ENCODE results near the gene RNASE4. TPM values are rescaled to one million over a fixed set of nuclear protein-coding genes. Genes with fewer than 3 reads are reported as not detected.
A peak's percentile ranks its signal among the peaks of the same experiment; 100 is the strongest.
"Not testable (repeated sequence)": the region's sequence is repeated elsewhere in the genome, so short reads cannot be mapped to it uniquely, and the experiment has no call there.

The RNASE4 gene
- total RNA-seq (2014; rRNA removed; shearing (Covaris generic)) = 0.82 and 0.87 TPM in 2 replicates
- polyA plus RNA-seq (2015; cell fraction: cytosol; rRNA removed) = 0.64 and 1.3 TPM in 2 replicates
- 0.66 and 3.1 TPM in 2 replicates for polyA plus RNA-seq (2015; cell fraction: nucleus; rRNA removed)

GRCh38 chr14:20683891-20684661 is at the start of gene RNASE4:
Gene RNASE4 (plus strand): TSS chr14:20684560. CDS start chr14:20699372, 14,812 bp downstream.
- DNase-seq (ENCODE audit: low read depth) = peak; percentile 93

GRCh38 chr14:20641591-20641990 is 42.8 kb upstream of the RNASE4 start, which contains the start of gene OR6S1:
Gene OR6S1 (minus strand): TSS chr14:20641691. CDS start chr14:20641691, 0 bp downstream.
- DNase-seq (ENCODE audit: low read depth) = no peak

GRCh38 chr14:20642182-20642581 is 42.2 kb upstream of the RNASE4 start:
- no peak for DNase-seq (ENCODE audit: low read depth)

GRCh38 chr14:20642755-20643154 is 41.6 kb upstream of the RNASE4 start:
- DNase-seq (ENCODE audit: low read depth) = not testable (repeated sequence)

- DNase-seq (ENCODE audit: low read depth) = no peak
Measured at GRCh38 chr14:20644520-20644919, 39.8 kb upstream of the RNASE4 start.

GRCh38 chr14:20645481-20645880 is 38.9 kb upstream of the RNASE4 start:
- DNase-seq (ENCODE audit: low read depth) = no peak

GRCh38 chr14:20652996-20653975 is 31.1 kb upstream of the RNASE4 start:
- DNase-seq (ENCODE audit: low read depth) = peak; percentile 95

- no peak for DNase-seq (ENCODE audit: low read depth)
Measured at GRCh38 chr14:20655851-20656250, 28.5 kb upstream of the RNASE4 start.

GRCh38 chr14:20656274-20656673 is 28.1 kb upstream of the RNASE4 start:
- no peak for DNase-seq (ENCODE audit: low read depth)

GRCh38 chr14:20657216-20658211 is 26.8 kb upstream of the RNASE4 start:
- peak; percentile 82 for DNase-seq (ENCODE audit: low read depth)

- no peak for DNase-seq (ENCODE audit: low read depth)
Measured at GRCh38 chr14:20658246-20658645, 26.1 kb upstream of the RNASE4 start.

GRCh38 chr14:20659336-20659735 is 25.0 kb upstream of the RNASE4 start:
- no peak for DNase-seq (ENCODE audit: low read depth)

- DNase-seq (ENCODE audit: low read depth) = no peak
Measured at GRCh38 chr14:20659813-20660395, 24.5 kb upstream of the RNASE4 start.

- no peak for DNase-seq (ENCODE audit: low read depth)
Measured at GRCh38 chr14:20661197-20661596, 23.2 kb upstream of the RNASE4 start.

- DNase-seq (ENCODE audit: low read depth) = peak; percentile 94
Measured at GRCh38 chr14:20662968-20663732, 21.2 kb upstream of the RNASE4 start.

- DNase-seq (ENCODE audit: low read depth) = not testable (repeated sequence)
Measured at GRCh38 chr14:20666400-20666961, 17.9 kb upstream of the RNASE4 start.

- no peak for DNase-seq (ENCODE audit: low read depth)
Measured at GRCh38 chr14:20667957-20668356, 16.4 kb upstream of the RNASE4 start.

GRCh38 chr14:20668969-20669368 is 15.4 kb upstream of the RNASE4 start:
- DNase-seq (ENCODE audit: low read depth) = no peak
